ENCODE data around the gene NSMF. TPM values are rescaled to one million over a fixed set of nuclear protein-coding genes. Genes with fewer than 3 reads are reported as not detected.

The NSMF gene
- total and polyA plus RNA-seq, 2 donors (not counting 1 experiment from before 2014, with no cell fraction given) = 28.7 to 59.4 TPM

DNA sequence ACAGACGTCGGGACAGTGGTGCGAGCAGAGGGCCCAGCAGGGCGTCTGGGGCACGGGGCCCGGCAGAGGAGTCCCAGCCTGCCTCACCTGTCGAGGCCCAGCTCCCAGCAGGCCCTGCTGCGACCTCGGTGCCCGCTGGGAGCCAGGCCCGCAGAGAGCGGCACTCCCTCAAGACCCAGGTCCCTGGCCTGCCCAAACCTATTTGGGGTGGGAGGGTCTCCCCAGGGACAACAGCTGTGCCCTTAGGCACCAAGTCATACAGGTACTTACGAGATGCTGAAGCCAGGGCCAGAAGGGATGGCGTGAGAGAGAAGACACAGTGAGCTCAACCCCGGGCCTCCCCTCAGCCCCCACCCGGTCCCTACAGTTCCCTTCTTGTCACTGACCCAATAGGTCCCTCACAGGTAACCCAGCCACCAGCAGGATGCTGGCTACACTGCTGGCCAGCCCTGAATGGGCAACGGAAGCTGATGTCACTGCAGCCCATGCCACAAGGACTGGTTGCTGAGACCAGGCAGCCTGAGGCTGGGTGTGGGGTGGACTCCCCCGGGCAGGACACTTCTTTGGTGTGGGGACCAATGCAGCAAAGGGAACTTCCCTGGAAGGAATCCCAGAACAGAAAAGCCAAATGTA lies 3.7 kb downstream of the NSMF start:
- Mint-ChIP-seq H3K9me3 (ENCODE audit: insufficient read depth) (no peaks in the 10 kb centered on the region), H3K4me3 (peak overlapping the region; percentile 44), H3K4me1 (peaks cover 34% of the 10 kb centered on the region), H3K27me3 (no peaks in the 10 kb centered on the region), H3K27ac (no peak overlapping the region)
- DNase-seq (peak; percentile 44), ATAC-seq (ENCODE audit: low read depth) (no peak)
- ChIA-PET POLR2A (no interaction called here), CTCF (no interaction called here)
- no peak overlapping the region for H3K9ac ChIP-seq (ENCODE audit: low read length)
- TF ChIP-seq, protein P1, sequence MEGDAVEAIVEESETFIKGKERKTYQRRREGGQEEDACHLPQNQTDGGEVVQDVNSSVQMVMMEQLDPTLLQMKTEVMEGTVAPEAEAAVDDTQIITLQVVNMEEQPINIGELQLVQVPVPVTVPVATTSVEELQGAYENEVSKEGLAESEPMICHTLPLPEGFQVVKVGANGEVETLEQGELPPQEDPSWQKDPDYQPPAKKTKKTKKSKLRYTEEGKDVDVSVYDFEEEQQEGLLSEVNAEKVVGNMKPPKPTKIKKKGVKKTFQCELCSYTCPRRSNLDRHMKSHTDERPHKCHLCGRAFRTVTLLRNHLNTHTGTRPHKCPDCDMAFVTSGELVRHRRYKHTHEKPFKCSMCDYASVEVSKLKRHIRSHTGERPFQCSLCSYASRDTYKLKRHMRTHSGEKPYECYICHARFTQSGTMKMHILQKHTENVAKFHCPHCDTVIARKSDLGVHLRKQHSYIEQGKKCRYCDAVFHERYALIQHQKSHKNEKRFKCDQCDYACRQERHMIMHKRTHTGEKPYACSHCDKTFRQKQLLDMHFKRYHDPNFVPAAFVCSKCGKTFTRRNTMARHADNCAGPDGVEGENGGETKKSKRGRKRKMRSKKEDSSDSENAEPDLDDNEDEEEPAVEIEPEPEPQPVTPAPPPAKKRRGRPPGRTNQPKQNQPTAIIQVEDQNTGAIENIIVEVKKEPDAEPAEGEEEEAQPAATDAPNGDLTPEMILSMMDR (IDR thresholded peaks at IDR 0.05) = no peak
- TF ChIP-seq EZH2 (IDR thresholded peaks at IDR 0.05; ENCODE audit: borderline replicate concordance, insufficient read depth, low read depth, low read length, poor library complexity, severe bottlenecking) = no peak
- intact Hi-C loops (cut with micrococcal nuclease) = loop anchor here (2.0 to 10.0 kb wide), 2 partner anchors 95 to 661 kb away; partner anchors contain the start of genes CCDC183, MRPL41, PNPLA7 and TMEM141
- peaks cover 48 to 63% of the 10 kb centered on the region in 2 donors for H3K4me1 ChIP-seq (ENCODE audit: control insufficient read depth in 2 of 2, insufficient read depth in 2 of 2, low read length in 2 of 2)
- peak overlapping the region; percentile 91 for H3K4me2 ChIP-seq (replicated peaks; ENCODE audit: low read depth, low read length, poor library complexity, severe bottlenecking)
- WGBS (ENCODE audit: insufficient coverage) = 91% methylated on average over 16 of the region's 18 CpGs
- H3K9me3 ChIP-seq (ENCODE audit: control extremely low read depth in 1 of 3, control insufficient read depth in 2 of 3, insufficient read depth in 1 of 3, low read length in 2 of 3) = peaks cover 0 to 6% (median 0%) of the 10 kb centered on the region in 3 donors
- peaks cover 0 to 3% of the 10 kb centered on the region in 2 experiments for H3K36me3 ChIP-seq (replicated peaks in 1 of 2; ENCODE audit: control extremely low read depth in 1 of 2, control insufficient read depth in 1 of 2, extremely low read depth in 1 of 2, insufficient read depth in 2 of 2, low read length in 1 of 2)
- no peak overlapping the region for H2AFZ ChIP-seq (ENCODE audit: insufficient read depth, low read depth, low read length, poor library complexity, severe bottlenecking)
- H3K79me2 ChIP-seq (ENCODE audit: control insufficient read depth, insufficient read depth, low read length) = peaks cover 6% of the 10 kb centered on the region
- no peak overlapping the region for H3K27ac ChIP-seq (ENCODE audit: low read length in 2 of 2)
- no peaks in the 10 kb centered on the region for H3K27me3 ChIP-seq (replicated peaks in 1 of 4; ENCODE audit: control extremely low read depth in 1 of 4, control insufficient read depth in 3 of 4, insufficient read depth in 4 of 4, low read length in 3 of 4)
- no peak overlapping the region for H3K4me3 ChIP-seq (ENCODE audit: control extremely low read depth in 1 of 5, extremely low read depth in 1 of 5, insufficient read depth in 1 of 5, low read depth in 2 of 5, low read length in 4 of 5)
- peaks cover 16% of the 10 kb centered on the region for H4K20me1 ChIP-seq (ENCODE audit: control insufficient read depth, insufficient read depth, low read length, poor library complexity, severe bottlenecking)

Data from B cell (primary cell).